Natural killer cell treated with Interleukin-12 subunit alpha and Interleukin-12 subunit beta and Interleukin-15 and Interleukin-18, amount 100 ng/mL, for 72 hours (primary cell): ENCODE data around the gene ARHGAP26. TPM values are rescaled to one million over a fixed set of nuclear protein-coding genes. Genes with fewer than 3 reads are reported as not detected.

Experiments
- ATAC-seq, 2 donors: fragments of 150-1000 bp; cut with Tn5 transposase in 1 of 2; sonication (Bioruptor Pico), chemical (Tn5 transposase) in 1 of 2; 2 replicates each; pipeline ENCODE4 v1.10.0; 2021
- DNase-seq: peaks from one replicate; pipeline ENCODE4 v3.0.0; 2022; ENCODE audit warnings: low spot score
- H3K27ac Mint-ChIP-seq, 2 donors: 1 replicate in 1 of 2; 2 replicates in 1 of 2; pipeline ENCODE4 v1.8.0; 2022; ENCODE audit warnings: mixed read lengths in 2 of 2, mild to moderate bottlenecking in 1 of 2, moderate library complexity in 1 of 2
- H3K27me3 Mint-ChIP-seq, 2 donors: 1 replicate in 1 of 2; 2 replicates in 1 of 2; pipeline ENCODE4 v1.8.0; 2022; ENCODE audit warnings: mixed read lengths in 2 of 2
- H3K36me3 Mint-ChIP-seq: one replicate; pipeline ENCODE4 v1.8.0; 2022; ENCODE audit warnings: mixed read lengths
- H3K4me1 Mint-ChIP-seq, 2 donors: 1 replicate in 1 of 2; 2 replicates in 1 of 2; pipeline ENCODE4 v1.8.0; 2022; ENCODE audit warnings: low read depth in 2 of 2, mixed read lengths in 2 of 2, mild to moderate bottlenecking in 1 of 2
- H3K4me3 Mint-ChIP-seq: one replicate; pipeline ENCODE4 v1.8.0; 2022; ENCODE audit warnings: mixed read lengths
- H3K9me3 Mint-ChIP-seq: 2 replicates; pipeline ENCODE4 v1.8.0; 2022; ENCODE audit warnings: mixed read lengths
- total RNA-seq, 2 donors: library from RNA; stranded (reverse); gene quantifications; one replicate each; pipeline ENCODE4 v1.2.3, GENCODE V29; 2022

Gene ARHGAP26
- total RNA-seq, 2 donors from 2014 or later, result 109 to 110 TPM

- H3K36me3 Mint-ChIP-seq, result no peaks in the 10 kb centered on the region
- DNase-seq, result peak; percentile 92
- H3K4me1 Mint-ChIP-seq, result peaks cover 67 to 77% of the 10 kb centered on the region in 2 donors
- H3K4me3 Mint-ChIP-seq, result peak overlapping the region; percentile 67
- H3K9me3 Mint-ChIP-seq, result no peaks in the 10 kb centered on the region
- peak; percentile 94 to 95 for ATAC-seq
- no peaks in the 10 kb centered on the region for H3K27me3 Mint-ChIP-seq
- H3K27ac Mint-ChIP-seq, result peak overlapping the region; percentile 95 to 99
These were observed 238.8 kb downstream of the ARHGAP26 start for GRCh38 chr5:143008809-143009521.

DNA sequence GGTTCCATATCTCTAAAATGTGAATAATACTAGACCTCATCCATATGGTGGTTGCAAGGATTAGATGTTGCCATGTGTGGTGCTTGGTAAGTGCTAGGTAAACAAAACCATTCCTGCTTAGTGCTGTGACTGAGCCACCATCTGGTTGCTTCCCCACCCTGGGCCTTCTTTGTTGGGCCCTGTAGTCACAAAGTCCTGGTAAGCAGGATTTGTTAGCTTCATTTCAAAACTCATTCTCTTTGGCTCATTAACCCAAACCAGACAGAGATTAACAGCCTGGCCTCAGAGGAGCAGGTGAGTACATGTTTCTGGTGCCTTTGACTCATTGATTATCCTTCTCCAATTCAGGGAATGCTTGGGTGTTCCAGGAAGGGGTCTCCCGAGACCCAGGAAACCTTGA is 240.2 kb downstream of the ARHGAP26 start:
- Mint-ChIP-seq H3K27me3 (no peaks in the 10 kb centered on the region), H3K4me3 (peak overlapping the region; percentile 67), H3K36me3 (no peaks in the 10 kb centered on the region), H3K4me1 (peaks cover 63 to 72% of the 10 kb centered on the region in 2 donors), H3K27ac (peak overlapping the region; percentile 95 to 99), H3K9me3 (no peaks in the 10 kb centered on the region)
- ATAC-seq, result no peak
- no peak for DNase-seq

- ATAC-seq (no peak), DNase-seq (no peak)
- Mint-ChIP-seq H3K27me3 (no peaks in the 10 kb centered on the region), H3K9me3 (no peaks in the 10 kb centered on the region), H3K27ac (peak overlapping the region; percentile 95 to 99), H3K4me1 (peaks cover 59 to 61% of the 10 kb centered on the region in 2 donors), H3K36me3 (no peaks in the 10 kb centered on the region), H3K4me3 (peak overlapping the region; percentile 28)
These were observed 241.4 kb downstream of the ARHGAP26 start for GRCh38 chr5:143011585-143011984.

DNA sequence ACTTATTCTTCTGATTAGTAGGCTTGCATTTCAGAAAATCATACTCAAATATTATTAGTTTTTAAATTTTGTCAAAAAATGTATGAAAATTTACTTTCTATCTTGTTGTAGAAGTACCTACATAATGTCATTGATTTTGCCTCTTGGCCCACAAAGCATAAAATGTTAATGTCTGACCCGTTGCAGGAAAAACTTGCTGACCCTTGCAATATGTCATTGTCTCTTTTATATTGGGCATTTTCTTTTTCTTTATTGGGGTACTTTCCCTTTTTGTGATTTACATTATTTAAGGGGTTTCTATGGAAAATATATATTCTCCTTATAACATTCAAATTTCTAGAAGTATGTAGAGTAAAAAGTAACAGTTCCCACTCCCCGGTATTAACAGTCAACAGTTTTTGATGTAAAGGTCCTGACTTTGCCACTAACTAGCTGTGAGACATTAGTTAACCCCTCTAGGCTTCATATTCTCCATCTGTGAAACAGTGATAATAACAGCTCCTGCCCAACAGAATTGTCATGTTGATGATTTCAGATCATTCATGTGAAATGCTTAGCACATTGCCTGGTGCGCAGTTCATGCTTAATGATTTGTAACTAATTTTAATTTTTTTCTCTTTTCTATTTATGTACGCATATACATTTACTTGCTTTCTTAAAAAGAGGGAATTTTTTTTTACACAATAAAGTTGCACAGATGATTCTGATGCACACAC is 243.2 kb downstream of the ARHGAP26 start:
- Mint-ChIP-seq H3K4me1 (peaks cover 61 to 63% of the 10 kb centered on the region in 2 donors), H3K36me3 (peaks cover 11% of the 10 kb centered on the region), H3K27ac (peak overlapping the region in 1 of 2 donors; percentile 37), H3K4me3 (no peak overlapping the region), H3K27me3 (no peaks in the 10 kb centered on the region), H3K9me3 (peaks cover 9% of the 10 kb centered on the region)
- DNase-seq, result no peak
- no peak for ATAC-seq

GRCh38 chr5:143014017-143014651 is 244.0 kb downstream of the ARHGAP26 start:
- Mint-ChIP-seq H3K9me3 (peaks cover 11% of the 10 kb centered on the region), H3K27me3 (no peaks in the 10 kb centered on the region), H3K36me3 (peaks cover 13% of the 10 kb centered on the region), H3K4me3 (no peak overlapping the region), H3K4me1 (peaks cover 61 to 63% of the 10 kb centered on the region in 2 donors), H3K27ac (peak overlapping the region in 1 of 2 donors; percentile 37)
- DNase-seq (no peak), ATAC-seq (no peak)

DNA sequence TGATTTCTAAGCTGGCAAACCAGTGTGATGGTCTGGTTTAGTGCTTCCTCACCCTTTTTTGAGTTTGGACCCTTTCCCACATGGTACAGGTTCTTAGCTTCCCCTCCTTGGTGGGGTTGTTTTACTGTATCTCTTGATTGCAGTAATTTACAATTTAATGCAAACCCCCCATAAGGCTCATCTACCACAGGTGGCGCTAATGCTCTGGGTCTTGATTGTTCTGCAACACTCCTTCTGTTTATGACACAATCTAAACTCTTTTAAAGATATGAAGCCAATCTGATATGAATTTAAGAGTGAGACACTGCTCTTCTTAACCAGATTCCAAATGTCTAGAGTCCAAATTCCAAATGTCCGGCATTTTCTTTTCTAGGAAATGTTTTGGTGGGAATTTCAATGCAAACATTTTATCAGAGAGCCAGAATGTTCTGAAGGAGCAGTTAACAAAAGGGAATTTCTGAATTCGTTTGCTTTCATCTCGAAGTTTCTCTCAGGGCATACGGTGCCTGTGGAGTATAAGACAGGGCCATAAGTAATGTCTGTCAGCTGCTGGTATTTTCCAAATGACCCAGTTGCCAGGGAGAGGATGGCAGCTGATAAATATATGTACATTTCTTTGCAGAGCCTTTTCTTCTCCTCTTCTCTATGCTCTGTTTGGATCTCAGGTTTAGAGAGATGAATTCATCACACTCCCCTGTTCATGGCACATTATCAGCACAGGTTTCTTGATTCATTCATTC is 246.8 kb downstream of the ARHGAP26 start:
- ATAC-seq (peak in 1 of 2 donors; percentile 41), DNase-seq (no peak)
- Mint-ChIP-seq H3K9me3 (peaks cover 11% of the 10 kb centered on the region), H3K4me1 (peaks cover 45 to 52% of the 10 kb centered on the region in 2 donors), H3K4me3 (no peak overlapping the region), H3K27me3 (no peaks in the 10 kb centered on the region), H3K27ac (peak overlapping the region; percentile 24 to 78), H3K36me3 (peaks cover 19% of the 10 kb centered on the region)

GRCh38 chr5:143017541-143017940 is 247.4 kb downstream of the ARHGAP26 start:
- Mint-ChIP-seq H3K4me3 (no peak overlapping the region), H3K36me3 (peaks cover 19% of the 10 kb centered on the region), H3K27me3 (no peaks in the 10 kb centered on the region), H3K27ac (peak overlapping the region; percentile 24 to 78), H3K9me3 (peaks cover 11% of the 10 kb centered on the region), H3K4me1 (peaks cover 41 to 51% of the 10 kb centered on the region in 2 donors)
- ATAC-seq (no peak), DNase-seq (no peak)

GRCh38 chr5:143017992-143018391 is 247.8 kb downstream of the ARHGAP26 start:
- H3K9me3 Mint-ChIP-seq, result peaks cover 11% of the 10 kb centered on the region
- H3K4me1 Mint-ChIP-seq, result peaks cover 44 to 54% of the 10 kb centered on the region in 2 donors
- H3K27me3 Mint-ChIP-seq, result no peaks in the 10 kb centered on the region
- ATAC-seq, result no peak
- peak overlapping the region; percentile 24 to 78 for H3K27ac Mint-ChIP-seq
- DNase-seq, result no peak
- H3K36me3 Mint-ChIP-seq, result peaks cover 19% of the 10 kb centered on the region
- H3K4me3 Mint-ChIP-seq, result no peak overlapping the region

DNA sequence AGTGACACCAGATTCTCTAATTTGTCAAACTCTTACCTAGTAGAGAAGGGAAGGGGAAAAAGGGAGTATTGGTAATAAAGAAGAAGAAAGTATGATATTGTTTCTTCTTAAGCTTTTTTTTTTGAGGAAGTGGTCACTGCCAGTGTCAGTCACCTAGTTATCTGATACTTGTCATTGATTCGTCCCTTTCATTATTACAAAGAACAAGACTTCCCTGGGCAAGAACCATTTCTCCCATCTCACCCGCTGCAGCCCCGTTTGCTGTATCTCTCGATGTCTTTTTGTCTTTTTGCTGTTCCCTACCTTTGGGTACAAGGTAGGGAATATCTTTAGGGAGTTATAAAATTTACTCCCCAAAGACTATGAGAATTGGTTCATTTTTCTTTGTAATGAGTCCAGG is 249.0 kb downstream of the ARHGAP26 start:
- Mint-ChIP-seq H3K4me3 (no peak overlapping the region), H3K27me3 (no peaks in the 10 kb centered on the region), H3K27ac (peak overlapping the region; percentile 48 to 78), H3K36me3 (peaks cover 19% of the 10 kb centered on the region), H3K4me1 (peaks cover 52 to 58% of the 10 kb centered on the region in 2 donors), H3K9me3 (peaks cover 11% of the 10 kb centered on the region)
- ATAC-seq (no peak), DNase-seq (no peak)

DNA sequence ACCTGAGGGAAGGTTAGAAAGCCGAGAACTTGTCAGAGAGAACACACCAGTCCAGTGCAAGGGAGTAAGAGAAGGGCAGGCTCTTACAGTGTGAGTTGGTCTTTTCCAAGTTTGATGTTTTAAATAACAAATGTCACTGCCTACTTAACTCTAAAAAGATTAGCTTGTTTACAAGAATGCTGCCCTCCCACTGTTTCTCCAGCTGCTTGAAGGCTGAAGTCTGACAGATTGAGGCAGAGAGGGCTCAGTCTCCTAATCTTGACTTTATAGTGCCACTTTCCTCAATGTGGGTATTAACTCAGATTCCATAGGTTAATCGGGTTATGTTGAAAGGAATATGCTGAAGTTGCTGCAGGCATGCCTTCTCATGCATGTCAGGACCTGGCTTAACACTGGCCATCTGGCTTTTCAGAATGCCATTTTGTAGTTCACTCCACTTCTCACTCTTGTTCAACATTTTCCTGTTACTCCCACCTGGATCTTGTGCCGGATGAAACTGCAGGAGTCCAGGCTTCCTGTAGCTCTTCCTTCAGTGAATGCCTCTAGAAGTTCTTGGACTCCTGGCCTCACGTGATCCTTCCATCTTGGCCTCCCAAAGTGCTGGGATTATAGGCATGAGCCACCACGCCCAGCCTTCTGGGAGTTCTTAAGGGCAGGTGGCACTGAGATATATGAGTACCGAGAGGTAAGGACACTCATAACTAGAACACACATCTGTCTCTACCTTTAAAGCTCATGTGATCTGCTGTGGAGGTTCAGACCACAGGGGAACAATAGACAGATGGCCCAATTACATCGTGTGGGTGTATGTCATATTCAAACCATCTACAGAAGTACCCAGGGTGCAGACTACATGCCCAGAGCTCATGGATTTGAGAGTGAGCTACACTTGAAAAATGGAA is 249.7 kb downstream of the ARHGAP26 start:
- Mint-ChIP-seq H3K27ac (peak overlapping the region; percentile 48 to 78), H3K36me3 (peaks cover 19% of the 10 kb centered on the region), H3K9me3 (peaks cover 11% of the 10 kb centered on the region), H3K4me3 (no peak overlapping the region), H3K4me1 (peaks cover 54 to 62% of the 10 kb centered on the region in 2 donors), H3K27me3 (no peaks in the 10 kb centered on the region)
- ATAC-seq, result peak in 1 of 2 donors; percentile 51
- no peak for DNase-seq

DNA sequence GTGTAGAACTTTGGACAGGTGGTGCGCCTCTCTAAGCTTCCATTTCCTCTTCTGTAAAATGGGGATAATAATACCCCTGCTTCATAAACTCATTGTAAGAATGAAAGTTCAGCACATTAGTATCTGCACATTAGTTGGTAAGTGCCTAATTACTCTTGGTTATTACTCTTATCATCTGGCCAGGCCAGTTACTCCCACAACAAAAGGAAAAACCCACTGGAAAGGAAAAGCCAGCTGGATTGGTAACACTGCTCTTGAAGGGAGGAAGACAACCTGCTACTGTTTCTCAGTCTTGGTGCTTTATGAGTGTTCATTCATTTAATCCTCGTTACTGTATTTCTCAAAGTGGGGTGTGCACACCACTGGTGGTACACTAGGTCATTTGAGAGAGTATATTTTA is 251.4 kb downstream of the ARHGAP26 start:
- DNase-seq, result no peak
- Mint-ChIP-seq H3K27ac (peak overlapping the region in 1 of 2 donors; percentile 66), H3K4me3 (no peak overlapping the region), H3K36me3 (peaks cover 25% of the 10 kb centered on the region), H3K27me3 (no peaks in the 10 kb centered on the region), H3K4me1 (peaks cover 70 to 72% of the 10 kb centered on the region in 2 donors), H3K9me3 (peaks cover 11% of the 10 kb centered on the region)
- ATAC-seq, result no peak

GRCh38 chr5:143023411-143024096 is 253.4 kb downstream of the ARHGAP26 start:
- Mint-ChIP-seq H3K4me1 (peaks cover 58 to 59% of the 10 kb centered on the region in 2 donors), H3K9me3 (no peaks in the 10 kb centered on the region), H3K27me3 (no peaks in the 10 kb centered on the region), H3K4me3 (peak overlapping the region; percentile 4), H3K36me3 (peaks cover 12% of the 10 kb centered on the region), H3K27ac (peak overlapping the region in 1 of 2 donors; percentile 16)
- peak; percentile 77 to 89 for ATAC-seq
- no peak for DNase-seq
